Stimulated activated naive CD8-positive, alpha-beta T cell treated with anti-CD3 and anti-CD28 coated beads, Interleukin-15, amount 100 ng/mL, for 72 hours (primary cell): ENCODE measurements around the gene JAG1.
"Not testable (repeated sequence)": the region's sequence is repeated elsewhere in the genome, so short reads cannot be mapped to it uniquely, and the experiment has no call there.

ENCODE experiments used
- ATAC-seq: fragments of 150-1000 bp; cut with Tn5 transposase; 2 replicates; pipeline ENCODE4 v1.10.0; 2021; ENCODE audit warnings: mild to moderate bottlenecking, moderate library complexity
- DNase-seq, 2 donors: peaks; one replicate each; pipeline ENCODE4 v3.0.0; 2021 to 2022
- H3K27ac Mint-ChIP-seq, 2 donors: one replicate each; pipeline ENCODE4 v1.8.0; 2022; ENCODE audit warnings: mild to moderate bottlenecking in 2 of 2, mixed read lengths in 2 of 2, moderate library complexity in 2 of 2
- H3K27me3 Mint-ChIP-seq: one replicate; pipeline ENCODE4 v1.8.0; 2022; ENCODE audit warnings: mixed read lengths
- H3K4me1 Mint-ChIP-seq: one replicate; pipeline ENCODE4 v1.8.0; 2022; ENCODE audit warnings: mild to moderate bottlenecking, mixed read lengths
- H3K4me3 Mint-ChIP-seq, 2 donors: one replicate each; pipeline ENCODE4 v1.8.0; 2022; ENCODE audit warnings: mild to moderate bottlenecking in 2 of 2, mixed read lengths in 2 of 2, moderate library complexity in 1 of 2
- H3K9me3 Mint-ChIP-seq, 2 donors: one replicate each; pipeline ENCODE4 v1.8.0; 2022; ENCODE audit warnings: mixed read lengths in 2 of 2

JAG1 gene

GRCh38 chr20:10629946-10630650, 43.7 kb downstream of the JAG1 start:
- Mint-ChIP-seq H3K4me3 (no peak overlapping the region), H3K27ac (no peak overlapping the region), H3K27me3 (no peaks in the 10 kb centered on the region), H3K9me3 (no peaks in the 10 kb centered on the region), H3K4me1 (no peaks in the 10 kb centered on the region)
- ATAC-seq (no peak), DNase-seq (no peak)

- Mint-ChIP-seq H3K27me3 (no peaks in the 10 kb centered on the region), H3K27ac (no peak overlapping the region), H3K4me3 (no peak overlapping the region), H3K4me1 (no peaks in the 10 kb centered on the region), H3K9me3 (peaks cover 6 to 7% of the 10 kb centered on the region in 2 donors)
- ATAC-seq (no peak), DNase-seq (no peak)
Measured at GRCh38 chr20:10626896-10627295, 46.9 kb downstream of the JAG1 start.

DNA sequence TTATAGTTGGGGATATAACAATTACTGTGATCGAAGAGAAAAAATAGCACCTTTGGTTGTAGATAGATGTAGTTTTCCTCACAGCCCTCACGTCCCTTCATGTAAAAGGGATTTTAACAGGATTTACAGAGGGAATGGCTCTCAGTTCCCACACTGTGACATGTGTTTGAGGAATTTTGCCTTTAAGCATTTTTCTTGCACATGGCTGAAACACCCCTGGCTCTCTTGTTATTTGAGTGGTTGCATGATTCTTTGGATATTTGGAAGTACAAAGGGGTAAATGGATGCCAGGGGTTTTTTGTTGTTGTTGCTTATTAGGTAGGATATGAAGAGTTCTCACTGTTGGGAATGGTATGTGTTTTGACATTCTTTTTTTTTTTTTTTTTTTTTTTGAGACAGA, 48.2 kb downstream of the JAG1 start:
- Mint-ChIP-seq H3K4me3 (no peak overlapping the region), H3K4me1 (no peaks in the 10 kb centered on the region), H3K9me3 (peaks cover 6 to 7% of the 10 kb centered on the region in 2 donors), H3K27me3 (no peaks in the 10 kb centered on the region), H3K27ac (no peak overlapping the region)
- DNase-seq (no peak), ATAC-seq (no peak)

- DNase-seq (no peak), ATAC-seq (no peak)
- no peaks in the 10 kb centered on the region for H3K27me3 Mint-ChIP-seq
- peaks cover 6 to 7% of the 10 kb centered on the region in 2 donors for H3K9me3 Mint-ChIP-seq
- peak overlapping the region in 1 of 2 donors; percentile 35 for H3K27ac Mint-ChIP-seq
- H3K4me1 Mint-ChIP-seq, result no peaks in the 10 kb centered on the region
- no peak overlapping the region for H3K4me3 Mint-ChIP-seq
Measured at GRCh38 chr20:10622657-10623418, 51.0 kb downstream of the JAG1 start.

- no peaks in the 10 kb centered on the region for H3K27me3 Mint-ChIP-seq
- peaks cover 6 to 7% of the 10 kb centered on the region in 2 donors for H3K9me3 Mint-ChIP-seq
- no peak overlapping the region for H3K4me3 Mint-ChIP-seq
- no peaks in the 10 kb centered on the region for H3K4me1 Mint-ChIP-seq
- no peak for ATAC-seq
- H3K27ac Mint-ChIP-seq, result no peak overlapping the region
- no peak for DNase-seq
Measured at GRCh38 chr20:10621149-10621548, 52.6 kb downstream of the JAG1 start.

GRCh38 chr20:10619427-10619826, 54.4 kb downstream of the JAG1 start:
- ATAC-seq (no peak), DNase-seq (no peak)
- Mint-ChIP-seq H3K9me3 (peaks cover 6 to 7% of the 10 kb centered on the region in 2 donors), H3K4me1 (no peaks in the 10 kb centered on the region), H3K27ac (no peak overlapping the region), H3K27me3 (no peaks in the 10 kb centered on the region), H3K4me3 (no peak overlapping the region)

DNA sequence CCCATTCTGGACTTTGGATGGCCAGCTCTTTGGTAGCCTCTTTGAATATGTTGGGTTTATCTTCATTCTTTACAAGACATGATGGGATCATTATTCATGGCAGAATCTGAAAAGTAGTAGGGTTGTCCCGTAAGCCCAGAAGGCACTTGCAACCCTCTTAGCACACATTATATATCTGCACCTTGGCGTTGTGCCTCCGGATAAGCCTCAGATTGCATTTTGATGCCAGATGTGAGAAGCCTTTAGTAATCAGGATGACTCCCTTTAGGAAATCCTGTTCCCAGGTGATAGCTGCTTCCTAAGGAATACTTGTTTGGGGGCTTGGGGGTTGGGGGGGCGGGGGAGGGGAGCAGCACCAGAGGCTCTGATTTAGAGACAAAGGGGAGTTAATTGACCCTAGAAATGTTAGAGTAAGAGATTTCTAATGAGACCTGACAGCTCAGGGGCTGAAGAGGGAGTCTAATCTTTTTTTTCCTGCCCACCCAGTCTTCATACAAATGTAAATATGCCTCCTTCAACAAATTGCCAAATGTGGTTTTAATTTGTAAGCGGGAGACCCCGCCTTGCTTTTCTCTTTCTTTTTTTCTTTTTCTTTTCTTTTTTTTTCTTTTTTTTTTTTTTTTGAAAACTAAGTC, 55.1 kb downstream of the JAG1 start:
- Mint-ChIP-seq H3K9me3 (no peaks in the 10 kb centered on the region), H3K4me1 (no peaks in the 10 kb centered on the region), H3K4me3 (no peak overlapping the region), H3K27ac (no peak overlapping the region), H3K27me3 (no peaks in the 10 kb centered on the region)
- DNase-seq (no peak), ATAC-seq (no peak)

- not testable (repeated sequence) for H3K27me3 Mint-ChIP-seq, ATAC-seq, H3K27ac Mint-ChIP-seq, H3K4me3 Mint-ChIP-seq, DNase-seq, H3K9me3 Mint-ChIP-seq, H3K4me1 Mint-ChIP-seq
Measured at GRCh38 chr20:10617549-10618133, 56.2 kb downstream of the JAG1 start.

- Mint-ChIP-seq H3K27ac (no peak overlapping the region), H3K27me3 (no peaks in the 10 kb centered on the region), H3K9me3 (no peaks in the 10 kb centered on the region), H3K4me3 (no peak overlapping the region), H3K4me1 (no peaks in the 10 kb centered on the region)
- no peak for ATAC-seq
- DNase-seq, result no peak
Measured at GRCh38 chr20:10616212-10616611, 57.6 kb downstream of the JAG1 start.

DNA sequence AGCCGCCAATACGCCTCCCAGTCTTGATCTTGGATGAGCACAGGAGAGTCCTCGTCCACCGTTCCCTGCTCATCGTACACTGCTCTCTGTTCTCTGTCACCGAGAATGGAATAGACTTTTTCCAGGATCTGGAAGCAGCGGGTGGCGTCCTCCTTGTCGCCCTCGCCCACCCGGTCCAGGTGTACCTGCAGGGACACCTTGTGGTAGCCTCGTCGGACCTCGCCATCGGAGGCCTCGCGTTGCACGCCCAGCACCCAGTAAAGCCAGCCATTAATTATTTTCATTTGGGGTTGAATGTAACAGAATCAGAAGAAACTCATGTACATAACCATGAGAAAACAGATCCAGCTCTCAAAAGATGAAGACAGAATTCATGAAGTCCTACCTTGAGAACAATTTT, 59.9 kb downstream of the JAG1 start:
- Mint-ChIP-seq H3K27me3 (no peaks in the 10 kb centered on the region), H3K9me3 (no peaks in the 10 kb centered on the region), H3K4me1 (no peaks in the 10 kb centered on the region), H3K4me3 (no peak overlapping the region), H3K27ac (no peak overlapping the region)
- ATAC-seq (no peak), DNase-seq (no peak)

GRCh38 chr20:10613426-10613825, 60.4 kb downstream of the JAG1 start:
- H3K27ac Mint-ChIP-seq, ATAC-seq, H3K9me3 Mint-ChIP-seq, H3K4me3 Mint-ChIP-seq, H3K4me1 Mint-ChIP-seq, DNase-seq, H3K27me3 Mint-ChIP-seq: not testable (repeated sequence)

DNA sequence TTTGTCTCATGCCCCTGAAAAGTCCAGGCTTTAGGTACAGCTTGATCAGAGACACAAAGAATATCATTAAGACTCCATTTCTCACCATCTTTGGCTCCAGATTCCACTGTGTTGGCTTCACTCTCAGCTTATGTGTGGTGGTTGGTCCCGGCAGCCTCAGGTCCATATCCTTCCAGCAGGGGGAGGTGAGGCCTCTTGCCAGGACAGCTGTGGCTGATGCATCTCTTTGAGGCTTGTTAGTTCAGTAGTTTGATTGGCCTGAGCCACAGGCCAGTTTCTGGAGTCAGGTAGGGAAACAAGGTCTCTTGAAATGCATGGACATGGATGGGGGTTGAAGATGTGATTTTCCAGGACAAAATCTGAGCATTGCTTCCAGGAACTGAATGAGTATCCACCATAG, 62.4 kb downstream of the JAG1 start:
- H3K9me3 Mint-ChIP-seq, result no peaks in the 10 kb centered on the region
- H3K27me3 Mint-ChIP-seq, result no peaks in the 10 kb centered on the region
- DNase-seq, result no peak
- H3K4me3 Mint-ChIP-seq, result no peak overlapping the region
- no peak for ATAC-seq
- no peaks in the 10 kb centered on the region for H3K4me1 Mint-ChIP-seq
- H3K27ac Mint-ChIP-seq, result peak overlapping the region in 1 of 2 donors; percentile 5

DNA sequence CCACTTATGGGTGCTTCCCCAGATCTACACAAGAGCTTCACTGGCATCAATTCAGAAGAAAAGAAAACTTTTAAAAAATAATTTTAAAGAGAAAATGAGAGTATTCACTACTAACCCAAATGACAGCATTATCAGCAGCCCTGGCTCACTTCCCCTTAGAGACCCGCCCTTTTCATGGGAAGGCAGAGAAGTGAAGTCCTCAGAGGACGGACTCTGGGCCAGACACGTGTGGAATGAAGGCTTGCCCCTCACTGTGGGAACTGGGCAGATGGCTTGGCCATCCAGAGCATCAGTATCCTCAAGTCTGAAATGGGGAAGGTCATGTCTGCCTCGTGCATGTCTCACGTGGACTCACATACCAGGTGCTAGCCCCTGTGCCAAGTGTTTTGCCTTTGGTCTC, 63.5 kb downstream of the JAG1 start:
- no peaks in the 10 kb centered on the region for H3K4me1 Mint-ChIP-seq
- no peaks in the 10 kb centered on the region for H3K9me3 Mint-ChIP-seq
- H3K27ac Mint-ChIP-seq, result peak overlapping the region in 1 of 2 donors; percentile 54
- ATAC-seq (no peak), DNase-seq (no peak)
- no peaks in the 10 kb centered on the region for H3K27me3 Mint-ChIP-seq
- H3K4me3 Mint-ChIP-seq, result no peak overlapping the region

GRCh38 chr20:10609770-10610169, 64.0 kb downstream of the JAG1 start:
- Mint-ChIP-seq H3K4me1 (no peaks in the 10 kb centered on the region), H3K27me3 (no peaks in the 10 kb centered on the region), H3K4me3 (no peak overlapping the region), H3K9me3 (no peaks in the 10 kb centered on the region), H3K27ac (peak overlapping the region in 1 of 2 donors; percentile 38)
- no peak for ATAC-seq
- no peak for DNase-seq

- Mint-ChIP-seq H3K4me1 (no peaks in the 10 kb centered on the region), H3K27ac (no peak overlapping the region), H3K9me3 (no peaks in the 10 kb centered on the region), H3K4me3 (no peak overlapping the region), H3K27me3 (no peaks in the 10 kb centered on the region)
- no peak for ATAC-seq
- DNase-seq, result no peak
Measured at GRCh38 chr20:10609276-10609675, 64.5 kb downstream of the JAG1 start.
